HL-60 (cell line): ENCODE results near the gene ZNF92.

Experiments
- DNase-seq, 2 experiments: peaks; one replicate each; pipeline ENCODE4 v3.0.0-alpha.2; 2010 to 2020; ENCODE audit warnings: low read depth in 1 of 2, low spot score in 1 of 2
- H3K27ac ChIP-seq: fragments of 250-450 bp; sonication (Bioruptor Pico); replicated peaks from 2 replicates; pipeline ENCODE4 v1.5.1; 2020; ENCODE audit warnings: mild to moderate bottlenecking, moderate library complexity
- H3K27me3 ChIP-seq: fragments of 250-450 bp; sonication (Bioruptor Pico); 2 replicates; pipeline ENCODE4 v1.5.1; 2021; ENCODE audit warnings: mild to moderate bottlenecking, moderate library complexity; ENCODE audit not compliant: insufficient read depth, poor library complexity, severe bottlenecking
- H3K4me3 ChIP-seq: replicated peaks from 2 replicates; pipeline ENCODE4 v1.5.1; 2011; ENCODE audit warnings: mild to moderate bottlenecking, control low read depth, low read length; ENCODE audit not compliant: insufficient read depth
- CTCF ChIP-seq: IDR thresholded peaks from one replicate; pipeline ENCODE4 v1.5.1; 2011; ENCODE audit warnings: low read length, control low read depth, inconsistent platforms; ENCODE audit not compliant: insufficient read depth
- GABPA ChIP-seq: IDR thresholded peaks from 2 replicates; pipeline ENCODE4 v1.6.1; 2012; ENCODE audit warnings: low read depth
- POLR2AphosphoS5 ChIP-seq: IDR thresholded peaks from 2 replicates; pipeline ENCODE4 v1.6.1; 2012; ENCODE audit warnings: low read depth
- SPI1 ChIP-seq: IDR thresholded peaks from 2 replicates; pipeline ENCODE4 v1.6.1; 2012; ENCODE audit warnings: low read depth, mild to moderate bottlenecking, borderline replicate concordance
- long read RNA-seq: library from polyadenylated mRNA; unstranded; transcript quantifications from one replicate; pipeline ENCODE4 v2.0.0, GENCODE V29; 2020
- TF ChIP-seq, protein P1 (sequence below): IDR thresholded peaks from 2 replicates; pipeline ENCODE4 v1.6.1; 2012; ENCODE audit warnings: low read depth; ENCODE audit not compliant: insufficient replicate concordance

ZNF92 gene
- long read RNA-seq, transcript ZNF92-204 (3 exons, 2,957 nt), result minor isoform, 9 of 246 reads
- long read RNA-seq, transcript ZNF92-202 (3 exons, 3,124 nt), result minor isoform, 7 of 246 reads
- long read RNA-seq, transcript ZNF92-201 (4 exons, 3,210 nt), result major isoform, 173 of 246 reads
- long read RNA-seq, transcript ZNF92-203 (2 exons, 2,947 nt), result minor isoform, 49 of 246 reads
- long read RNA-seq, partial matches to known transcripts, result 4 of 246 reads
- long read RNA-seq, other reads (novel, unspliced or antisense), result 4 of 246 reads

DNA sequence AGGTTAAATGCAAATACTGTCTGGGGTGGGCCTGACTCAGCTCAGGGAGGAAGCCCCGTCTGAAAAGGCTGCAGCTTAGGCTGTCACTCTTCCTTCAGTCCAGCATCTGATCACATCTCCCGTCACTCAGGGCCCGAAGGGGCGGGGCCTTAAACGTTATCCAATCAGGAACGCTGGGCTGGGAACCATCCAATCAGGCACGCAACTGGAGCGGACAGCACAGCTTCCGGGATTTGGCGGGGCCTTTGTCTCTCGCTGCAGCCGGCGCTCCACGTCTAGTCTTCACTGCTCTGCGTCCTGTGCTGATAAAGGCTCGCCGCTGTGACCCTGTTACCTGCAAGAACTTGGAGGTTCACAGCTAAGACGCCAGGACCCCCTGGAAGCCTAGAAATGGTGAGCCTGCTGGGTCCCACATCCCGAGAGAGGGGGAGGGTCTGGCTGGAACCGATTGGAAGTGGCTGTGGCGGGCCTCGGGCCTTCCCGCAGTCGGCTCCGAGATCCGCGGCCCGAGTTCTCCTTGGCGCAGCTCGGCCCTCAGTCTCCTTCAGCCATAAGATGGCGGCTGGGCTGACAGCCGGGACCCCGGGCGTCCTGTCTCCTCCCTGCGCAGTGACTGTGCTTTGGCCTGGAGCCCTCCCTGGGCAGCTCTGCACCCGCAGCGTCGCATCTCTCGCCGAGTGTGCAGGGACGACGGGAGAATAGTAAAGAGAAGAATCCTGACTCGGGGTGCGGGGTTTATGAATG lies at the start of gene ZNF92:
ZNF92 (plus strand) TSS at position 248 of the 744 bp plus-strand sequence; CDS start at position 391, 143 bp downstream.
- TF ChIP-seq CTCF (no peak), GABPA (no peak), POLR2AphosphoS5 (peak; percentile 95), SPI1 (no peak)
- TF ChIP-seq, protein P1, sequence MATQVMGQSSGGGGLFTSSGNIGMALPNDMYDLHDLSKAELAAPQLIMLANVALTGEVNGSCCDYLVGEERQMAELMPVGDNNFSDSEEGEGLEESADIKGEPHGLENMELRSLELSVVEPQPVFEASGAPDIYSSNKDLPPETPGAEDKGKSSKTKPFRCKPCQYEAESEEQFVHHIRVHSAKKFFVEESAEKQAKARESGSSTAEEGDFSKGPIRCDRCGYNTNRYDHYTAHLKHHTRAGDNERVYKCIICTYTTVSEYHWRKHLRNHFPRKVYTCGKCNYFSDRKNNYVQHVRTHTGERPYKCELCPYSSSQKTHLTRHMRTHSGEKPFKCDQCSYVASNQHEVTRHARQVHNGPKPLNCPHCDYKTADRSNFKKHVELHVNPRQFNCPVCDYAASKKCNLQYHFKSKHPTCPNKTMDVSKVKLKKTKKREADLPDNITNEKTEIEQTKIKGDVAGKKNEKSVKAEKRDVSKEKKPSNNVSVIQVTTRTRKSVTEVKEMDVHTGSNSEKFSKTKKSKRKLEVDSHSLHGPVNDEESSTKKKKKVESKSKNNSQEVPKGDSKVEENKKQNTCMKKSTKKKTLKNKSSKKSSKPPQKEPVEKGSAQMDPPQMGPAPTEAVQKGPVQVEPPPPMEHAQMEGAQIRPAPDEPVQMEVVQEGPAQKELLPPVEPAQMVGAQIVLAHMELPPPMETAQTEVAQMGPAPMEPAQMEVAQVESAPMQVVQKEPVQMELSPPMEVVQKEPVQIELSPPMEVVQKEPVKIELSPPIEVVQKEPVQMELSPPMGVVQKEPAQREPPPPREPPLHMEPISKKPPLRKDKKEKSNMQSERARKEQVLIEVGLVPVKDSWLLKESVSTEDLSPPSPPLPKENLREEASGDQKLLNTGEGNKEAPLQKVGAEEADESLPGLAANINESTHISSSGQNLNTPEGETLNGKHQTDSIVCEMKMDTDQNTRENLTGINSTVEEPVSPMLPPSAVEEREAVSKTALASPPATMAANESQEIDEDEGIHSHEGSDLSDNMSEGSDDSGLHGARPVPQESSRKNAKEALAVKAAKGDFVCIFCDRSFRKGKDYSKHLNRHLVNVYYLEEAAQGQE, result peak; percentile 72
- peak within 1 kb of the TSS; percentile 81 for H3K27ac ChIP-seq
- DNase-seq, result peak; percentile 77 to 98

GRCh38 chr7:65325793-65326432 lies 47.7 kb upstream of the ZNF92 start:
- no peaks in the 10 kb centered on the region for H3K27me3 ChIP-seq
- no peak for DNase-seq
- H3K4me3 ChIP-seq, result no peak overlapping the region
- TF ChIP-seq, protein P1, result no peak
- TF ChIP-seq SPI1, result no peak
- no peak for TF ChIP-seq GABPA
- TF ChIP-seq CTCF, result no peak
- TF ChIP-seq POLR2AphosphoS5, result no peak
- H3K27ac ChIP-seq, result no peak overlapping the region

More for the DNA sequence above, at the start of gene ZNF92:
- no peaks in the 10 kb centered on the region for H3K27me3 ChIP-seq
- peak within 1 kb of the TSS; percentile 76 for H3K4me3 ChIP-seq

DNA sequence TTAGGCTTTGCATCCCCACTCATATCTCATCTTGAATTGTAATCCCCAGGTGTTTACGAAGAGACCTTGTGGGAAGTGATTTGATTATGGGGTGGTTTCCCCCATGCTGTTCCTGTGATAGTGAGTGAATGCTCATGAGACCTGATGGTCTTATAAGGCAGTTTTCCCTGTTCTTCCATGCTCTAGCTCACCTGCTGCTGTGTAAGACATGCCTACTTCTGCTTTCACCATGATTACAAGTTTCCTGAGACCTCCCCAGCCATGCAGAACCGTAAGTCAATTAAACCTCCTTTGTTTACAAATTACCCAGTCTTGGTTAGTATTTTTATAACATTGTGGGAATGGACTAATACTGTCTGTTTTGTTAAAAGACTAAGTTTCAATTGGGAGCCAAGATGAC lies 35.3 kb upstream of the ZNF92 start:
- no peaks in the 10 kb centered on the region for H3K27me3 ChIP-seq
- TF ChIP-seq CTCF, result no peak
- no peak for TF ChIP-seq SPI1
- TF ChIP-seq POLR2AphosphoS5, result no peak
- TF ChIP-seq, protein P1, result no peak
- no peak for TF ChIP-seq GABPA
- H3K4me3 ChIP-seq, result no peak overlapping the region
- no peak for DNase-seq
- H3K27ac ChIP-seq, result no peak overlapping the region
